GM23338 (cell line): ENCODE measurements around the gene ABCD1. TPM values are rescaled to one million over a fixed set of nuclear protein-coding genes. Genes with fewer than 3 reads are reported as not detected.
A peak's percentile ranks its signal among the peaks of the same experiment; 100 is the strongest.

Experiments
- ATAC-seq: fragments of 200-7000 bp; cut with Tn5 transposase; 3 replicates; pipeline ENCODE4 v1.9.1; 2020
- DNase-seq: peaks from one replicate; pipeline ENCODE4 v3.0.0-alpha.2; 2015; ENCODE audit warnings: low spot score
- H2AFZ ChIP-seq: fragments of 200-600 bp; sonication (generic); 2 replicates; pipeline ENCODE4 v1.8.0; 2016; ENCODE audit warnings: antibody characterized with exemption, mild to moderate bottlenecking, moderate library complexity
- H3F3A ChIP-seq: fragments of 200-600 bp; sonication (generic); replicated peaks from 2 replicates; pipeline ENCODE4 v1.8.0; 2017; ENCODE audit warnings: antibody characterized with exemption, mixed run types, low read depth
- H3K27ac ChIP-seq: fragments of 200-600 bp; sonication (generic); 2 replicates; pipeline ENCODE4 v1.6.1; 2016; ENCODE audit warnings: low read depth
- H3K27me3 ChIP-seq: fragments of 200-600 bp; sonication (generic); 2 replicates; pipeline ENCODE4 v1.8.0; 2016; ENCODE audit warnings: mild to moderate bottlenecking, mixed run types, moderate library complexity; ENCODE audit not compliant: insufficient read depth
- H3K36me3 ChIP-seq: fragments of 200-600 bp; sonication (generic); 2 replicates; pipeline ENCODE4 v1.8.0; 2016; ENCODE audit warnings: mild to moderate bottlenecking; ENCODE audit not compliant: insufficient read depth
- H3K4me1 ChIP-seq: fragments of 200-600 bp; sonication (generic); 2 replicates; pipeline ENCODE4 v1.8.0; 2016; ENCODE audit warnings: mild to moderate bottlenecking, moderate library complexity; ENCODE audit not compliant: insufficient read depth
- H3K4me2 ChIP-seq: fragments of 200-600 bp; sonication (generic); 2 replicates; pipeline ENCODE4 v1.7.1; 2017; ENCODE audit warnings: mixed run types
- H3K4me3 ChIP-seq: fragments of 200-600 bp; sonication (generic); 2 replicates; pipeline ENCODE4 v1.6.1; 2016; ENCODE audit warnings: mixed run types
- H3K79me2 ChIP-seq: fragments of 200-600 bp; sonication (generic); replicated peaks from 2 replicates; pipeline ENCODE4 v1.8.0; 2017; ENCODE audit warnings: mild to moderate bottlenecking; ENCODE audit not compliant: insufficient read depth
- H3K9me2 ChIP-seq: fragments of 200-600 bp; sonication (generic); 2 replicates; pipeline ENCODE4 v1.8.0; 2017; ENCODE audit not compliant: insufficient read depth
- H4K20me1 ChIP-seq: fragments of 200-600 bp; sonication (generic); replicated peaks from 2 replicates; pipeline ENCODE4 v1.8.0; 2017; ENCODE audit warnings: mild to moderate bottlenecking; ENCODE audit not compliant: insufficient read depth
- H3K27ac Mint-ChIP-seq: 2 replicates; pipeline ENCODE4 v1.8.0; 2020; ENCODE audit warnings: inconsistent platforms, mild to moderate bottlenecking, moderate library complexity, mixed read lengths
- H3K27me3 Mint-ChIP-seq: 3 replicates; pipeline ENCODE4 v1.8.0; 2022; ENCODE audit warnings: low read depth, mild to moderate bottlenecking, moderate library complexity, mixed read lengths, inconsistent platforms; ENCODE audit not compliant: insufficient read depth, poor library complexity
- H3K36me3 Mint-ChIP-seq: 3 replicates; pipeline ENCODE4 v1.8.0; 2021; ENCODE audit warnings: low read depth, mild to moderate bottlenecking, inconsistent platforms, moderate library complexity, mixed read lengths
- H3K4me1 Mint-ChIP-seq: 3 replicates; pipeline ENCODE4 v1.8.0; 2020; ENCODE audit warnings: mild to moderate bottlenecking, inconsistent platforms, mixed read lengths
- H3K4me3 Mint-ChIP-seq: 3 replicates; pipeline ENCODE4 v1.8.0; 2021; ENCODE audit warnings: moderate library complexity, mild to moderate bottlenecking, inconsistent platforms, mixed read lengths
- H3K9me3 Mint-ChIP-seq: 3 replicates; pipeline ENCODE4 v1.8.0; 2020; ENCODE audit warnings: moderate library complexity, mild to moderate bottlenecking, inconsistent platforms, mixed read lengths
- CREB1 ChIP-seq: fragments of 250-450 bp; sonication (Bioruptor Pico); IDR thresholded peaks from 2 replicates; pipeline ENCODE4 v1.5.0; 2020; ENCODE audit warnings: low read depth, mild to moderate bottlenecking, moderate library complexity
- CTCF ChIP-seq, 2 experiments: fragments of 200-600 bp in 1 of 2; sonication (generic) in 1 of 2; conservative IDR thresholded peaks; 2 replicates each; pipeline versions ENCODE4 v1.5.1 to v1.6.1; 2016 to 2017; ENCODE audit warnings: antibody characterized with exemption in 2 of 2, low read depth in 2 of 2, mild to moderate bottlenecking in 2 of 2, moderate library complexity in 1 of 2
- EZH2 ChIP-seq: fragments of 200-600 bp; sonication (generic); IDR thresholded peaks from one replicate; pipeline ENCODE4 v1.8.0; 2017; ENCODE audit warnings: antibody characterized with exemption, mild to moderate bottlenecking, low read depth; ENCODE audit not compliant: unreplicated experiment
- JUNB ChIP-seq: IDR thresholded peaks from one replicate; pipeline ENCODE4 v1.6.1; 2016; ENCODE audit warnings: antibody characterized with exemption; ENCODE audit not compliant: unreplicated experiment
- NANOG ChIP-seq: IDR thresholded peaks from 2 replicates; pipeline ENCODE4 v1.6.1; 2016; ENCODE audit warnings: antibody characterized with exemption, borderline replicate concordance
- POLR2AphosphoS5 ChIP-seq: IDR thresholded peaks from 2 replicates; pipeline ENCODE4 v1.6.1; 2016; ENCODE audit warnings: antibody characterized with exemption, low read depth
- REST ChIP-seq: IDR thresholded peaks from one replicate; pipeline ENCODE4 v1.6.1; 2018; ENCODE audit warnings: antibody characterized with exemption; ENCODE audit not compliant: unreplicated experiment
- ZNF114 ChIP-seq: fragments of 250-450 bp; sonication (Bioruptor Pico); IDR thresholded peaks from 2 replicates; pipeline ENCODE4 v1.5.0; 2020; ENCODE audit warnings: mild to moderate bottlenecking, moderate library complexity
- ZNF331 ChIP-seq: fragments of 250-450 bp; sonication (Bioruptor Pico); IDR thresholded peaks from 2 replicates; pipeline ENCODE4 v1.5.0; 2020; ENCODE audit warnings: low read depth, mild to moderate bottlenecking, moderate library complexity
- polyA plus RNA-seq: library from polyadenylated mRNA; unstranded; fragments of >200 nt; fragmentation: Nextera tagmentation; extraction: Ambion mirVana; gene quantifications from 2 replicates; pipeline ENCODE4 v1.2.1, GENCODE V29; 2016
- total RNA-seq: library from RNA; depleted of rRNA; stranded (reverse); fragments of >200 nt; shearing (Covaris generic); gene quantifications from 2 replicates; pipeline ENCODE4 v1.2.3, GENCODE V29; 2014
- TF ChIP-seq, protein P1 (sequence below): fragments of 250-450 bp; sonication (Bioruptor Pico); IDR thresholded peaks from 2 replicates; pipeline ENCODE4 v1.5.0; 2020; ENCODE audit warnings: mild to moderate bottlenecking, moderate library complexity
- TF ChIP-seq, protein P2 (sequence below): IDR thresholded peaks from 2 replicates; pipeline ENCODE4 v1.6.1; 2016; ENCODE audit warnings: antibody characterized with exemption

ABCD1 gene
- total and polyA plus RNA-seq, 2 experiments from 2014 or later = 2.4 to 8.9 TPM

- no peak for DNase-seq
- H3K4me2 ChIP-seq = peak overlapping the region; percentile 70; the same call in 1 of the 2 replicates
- no peak overlapping the region for H2AFZ ChIP-seq
- Mint-ChIP-seq H3K4me1 (peaks cover 16% of the 10 kb centered on the region), H3K9me3 (peaks cover 17% of the 10 kb centered on the region), H3K27ac (no peak overlapping the region), H3K4me3 (peak overlapping the region; percentile 50), H3K36me3 (peaks cover 13% of the 10 kb centered on the region; the same call in 2 of the 3 replicates), H3K27me3 (peaks cover 5% of the 10 kb centered on the region)
- no peaks in the 10 kb centered on the region for H3K27me3 ChIP-seq
- peaks cover 3% of the 10 kb centered on the region; the same call in 1 of the 2 replicates for H3K4me1 ChIP-seq
- H3F3A ChIP-seq = no peaks in the 10 kb centered on the region
- H3K27ac ChIP-seq = no peak overlapping the region
- no peak for ATAC-seq
- no peaks in the 10 kb centered on the region for H3K9me2 ChIP-seq
- no peaks in the 10 kb centered on the region for H4K20me1 ChIP-seq
- no peaks in the 10 kb centered on the region for H3K79me2 ChIP-seq
- no peaks in the 10 kb centered on the region for H3K36me3 ChIP-seq
- 0 out of 2 replicates have a peak overlapping the region, but pooled peaks have one; percentile 20 for H3K4me3 ChIP-seq
- TF ChIP-seq CTCF (conservative IDR thresholded peaks at IDR 0.05; ENCODE audit: low read depth in 2 of 2) (no peak), NANOG (no peak), EZH2 (no peak), ZNF331 (CRISPR knock-in tag) (no peak), POLR2AphosphoS5 (no peak), ZNF114 (CRISPR knock-in tag) (no peak), REST (no peak), CREB1 (CRISPR knock-in tag) (no peak), JUNB (no peak)
- TF ChIP-seq, protein P1, sequence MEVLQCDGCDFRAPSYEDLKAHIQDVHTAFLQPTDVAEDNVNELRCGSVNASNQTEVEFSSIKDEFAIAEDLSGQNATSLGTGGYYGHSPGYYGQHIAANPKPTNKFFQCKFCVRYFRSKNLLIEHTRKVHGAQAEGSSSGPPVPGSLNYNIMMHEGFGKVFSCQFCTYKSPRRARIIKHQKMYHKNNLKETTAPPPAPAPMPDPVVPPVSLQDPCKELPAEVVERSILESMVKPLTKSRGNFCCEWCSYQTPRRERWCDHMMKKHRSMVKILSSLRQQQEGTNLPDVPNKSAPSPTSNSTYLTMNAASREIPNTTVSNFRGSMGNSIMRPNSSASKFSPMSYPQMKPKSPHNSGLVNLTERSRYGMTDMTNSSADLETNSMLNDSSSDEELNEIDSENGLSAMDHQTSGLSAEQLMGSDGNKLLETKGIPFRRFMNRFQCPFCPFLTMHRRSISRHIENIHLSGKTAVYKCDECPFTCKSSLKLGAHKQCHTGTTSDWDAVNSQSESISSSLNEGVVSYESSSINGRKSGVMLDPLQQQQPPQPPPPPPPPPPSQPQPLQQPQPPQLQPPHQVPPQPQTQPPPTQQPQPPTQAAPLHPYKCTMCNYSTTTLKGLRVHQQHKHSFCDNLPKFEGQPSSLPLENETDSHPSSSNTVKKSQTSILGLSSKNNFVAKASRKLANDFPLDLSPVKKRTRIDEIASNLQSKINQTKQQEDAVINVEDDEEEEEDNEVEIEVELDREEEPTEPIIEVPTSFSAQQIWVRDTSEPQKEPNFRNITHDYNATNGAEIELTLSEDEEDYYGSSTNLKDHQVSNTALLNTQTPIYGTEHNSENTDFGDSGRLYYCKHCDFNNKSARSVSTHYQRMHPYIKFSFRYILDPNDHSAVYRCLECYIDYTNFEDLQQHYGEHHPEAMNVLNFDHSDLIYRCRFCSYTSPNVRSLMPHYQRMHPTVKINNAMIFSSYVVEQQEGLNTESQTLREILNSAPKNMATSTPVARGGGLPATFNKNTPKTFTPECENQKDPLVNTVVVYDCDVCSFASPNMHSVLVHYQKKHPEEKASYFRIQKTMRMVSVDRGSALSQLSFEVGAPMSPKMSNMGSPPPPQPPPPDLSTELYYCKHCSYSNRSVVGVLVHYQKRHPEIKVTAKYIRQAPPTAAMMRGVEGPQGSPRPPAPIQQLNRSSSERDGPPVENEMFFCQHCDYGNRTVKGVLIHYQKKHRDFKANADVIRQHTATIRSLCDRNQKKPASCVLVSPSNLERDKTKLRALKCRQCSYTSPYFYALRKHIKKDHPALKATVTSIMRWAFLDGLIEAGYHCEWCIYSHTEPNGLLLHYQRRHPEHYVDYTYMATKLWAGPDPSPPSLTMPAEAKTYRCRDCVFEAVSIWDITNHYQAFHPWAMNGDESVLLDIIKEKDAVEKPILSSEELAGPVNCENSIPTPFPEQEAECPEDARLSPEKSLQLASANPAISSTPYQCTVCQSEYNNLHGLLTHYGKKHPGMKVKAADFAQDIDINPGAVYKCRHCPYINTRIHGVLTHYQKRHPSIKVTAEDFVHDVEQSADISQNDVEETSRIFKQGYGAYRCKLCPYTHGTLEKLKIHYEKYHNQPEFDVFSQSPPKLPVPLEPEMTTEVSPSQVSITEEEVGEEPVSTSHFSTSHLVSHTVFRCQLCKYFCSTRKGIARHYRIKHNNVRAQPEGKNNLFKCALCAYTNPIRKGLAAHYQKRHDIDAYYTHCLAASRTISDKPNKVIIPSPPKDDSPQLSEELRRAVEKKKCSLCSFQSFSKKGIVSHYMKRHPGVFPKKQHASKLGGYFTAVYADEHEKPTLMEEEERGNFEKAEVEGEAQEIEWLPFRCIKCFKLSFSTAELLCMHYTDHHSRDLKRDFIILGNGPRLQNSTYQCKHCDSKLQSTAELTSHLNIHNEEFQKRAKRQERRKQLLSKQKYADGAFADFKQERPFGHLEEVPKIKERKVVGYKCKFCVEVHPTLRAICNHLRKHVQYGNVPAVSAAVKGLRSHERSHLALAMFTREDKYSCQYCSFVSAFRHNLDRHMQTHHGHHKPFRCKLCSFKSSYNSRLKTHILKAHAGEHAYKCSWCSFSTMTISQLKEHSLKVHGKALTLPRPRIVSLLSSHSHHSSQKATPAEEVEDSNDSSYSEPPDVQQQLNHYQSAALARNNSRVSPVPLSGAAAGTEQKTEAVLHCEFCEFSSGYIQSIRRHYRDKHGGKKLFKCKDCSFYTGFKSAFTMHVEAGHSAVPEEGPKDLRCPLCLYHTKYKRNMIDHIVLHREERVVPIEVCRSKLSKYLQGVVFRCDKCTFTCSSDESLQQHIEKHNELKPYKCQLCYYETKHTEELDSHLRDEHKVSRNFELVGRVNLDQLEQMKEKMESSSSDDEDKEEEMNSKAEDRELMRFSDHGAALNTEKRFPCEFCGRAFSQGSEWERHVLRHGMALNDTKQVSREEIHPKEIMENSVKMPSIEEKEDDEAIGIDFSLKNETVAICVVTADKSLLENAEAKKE (CRISPR knock-in tag) = no peak
- TF ChIP-seq, protein P2, sequence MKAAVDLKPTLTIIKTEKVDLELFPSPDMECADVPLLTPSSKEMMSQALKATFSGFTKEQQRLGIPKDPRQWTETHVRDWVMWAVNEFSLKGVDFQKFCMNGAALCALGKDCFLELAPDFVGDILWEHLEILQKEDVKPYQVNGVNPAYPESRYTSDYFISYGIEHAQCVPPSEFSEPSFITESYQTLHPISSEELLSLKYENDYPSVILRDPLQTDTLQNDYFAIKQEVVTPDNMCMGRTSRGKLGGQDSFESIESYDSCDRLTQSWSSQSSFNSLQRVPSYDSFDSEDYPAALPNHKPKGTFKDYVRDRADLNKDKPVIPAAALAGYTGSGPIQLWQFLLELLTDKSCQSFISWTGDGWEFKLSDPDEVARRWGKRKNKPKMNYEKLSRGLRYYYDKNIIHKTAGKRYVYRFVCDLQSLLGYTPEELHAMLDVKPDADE = no peak
Measured at GRCh38 chrX:153685751-153686696, 38.6 kb upstream of the ABCD1 start.
